Hematopoietic multipotent progenitor cell (in vitro differentiated cells): ENCODE results near the gene MBD6. TPM values are rescaled to one million over a fixed set of nuclear protein-coding genes. Genes with fewer than 3 reads are reported as not detected.
"Not testable (repeated sequence)": the region's sequence is repeated elsewhere in the genome, so short reads cannot be mapped to it uniquely, and the experiment has no call there.

ENCODE experiments used
- DNase-seq, 3 donors: peaks; one replicate each; pipeline ENCODE4 v3.0.0-alpha.2; 2011 to 2015; ENCODE audit warnings: low read depth in 2 of 3, low spot score in 2 of 3
- small RNA-seq: library from RNA; depleted of rRNA; stranded (forward); fragments of <200 nt; gene quantifications from one replicate; pipeline ENCODE3, GENCODE V24; 2012
- total RNA-seq: library from RNA; depleted of rRNA; stranded (reverse); fragments of >200 nt; gene quantifications from one replicate; pipeline ENCODE4 v1.2.3, GENCODE V29; 2012

Gene MBD6
- total RNA-seq, 1 donor, result 24.5 TPM

- not testable (repeated sequence) for DNase-seq
Observed at GRCh38 chr12:57570438-57570837, 47.8 kb downstream of the MBD6 start.

GRCh38 chr12:57571926-57572762 is 49.5 kb downstream of the MBD6 start:
- no peak for DNase-seq

GRCh38 chr12:57574795-57575194 is 52.2 kb downstream of the MBD6 start:
- DNase-seq, result no peak

GRCh38 chr12:57575771-57576612 is 53.4 kb downstream of the MBD6 start:
- no peak for DNase-seq

DNA sequence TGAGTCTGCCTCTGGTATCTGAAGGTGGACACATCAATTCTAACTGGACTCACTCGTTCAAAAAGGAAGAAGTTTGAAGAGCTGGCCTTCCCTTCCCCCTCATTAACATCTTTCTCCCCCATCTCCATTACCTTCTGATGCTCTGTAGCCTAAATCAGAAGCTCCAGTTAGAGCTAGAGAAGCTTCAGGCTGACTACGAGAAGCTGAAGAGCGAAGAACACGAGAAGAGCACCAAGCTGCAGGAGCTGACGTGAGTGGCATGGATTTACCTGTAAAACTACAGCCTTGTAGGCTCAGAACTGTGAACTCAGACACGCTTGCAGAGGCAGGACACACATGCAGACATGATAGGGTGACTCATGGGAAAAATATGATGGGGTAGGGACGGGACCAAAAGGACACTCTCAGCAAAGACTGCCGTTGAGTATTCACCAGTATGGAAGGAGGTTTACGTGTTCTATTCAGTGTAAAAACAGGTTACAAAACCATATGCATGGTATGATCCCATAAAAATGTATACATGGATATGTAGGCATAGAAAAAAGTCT is 54.1 kb downstream of the MBD6 start:
- DNase-seq, result no peak

GRCh38 chr12:57577981-57578758 is 55.5 kb downstream of the MBD6 start:
- no peak for DNase-seq

- no peak for DNase-seq
Observed at GRCh38 chr12:57579011-57579410, 56.4 kb downstream of the MBD6 start.

Small RNA genes within 50 kb of the gene (small RNA-seq; reads per million reads assigned to genes)
- not detected for gene MIR616

Other genes starting within 250 kb of the MBD6 start
- 35.8 TPM for gene R3HDM2, start 91.8 kb upstream of the MBD6 start, total RNA-seq
- gene INHBC, start 88.0 kb upstream of the MBD6 start, total RNA-seq, result 0.27 TPM
- not detected for gene INHBE, start 67.5 kb upstream of the MBD6 start, total RNA-seq
- 0.27 TPM for gene GLI1, start 63.0 kb upstream of the MBD6 start, total RNA-seq
- gene ARHGAP9, start 43.0 kb upstream of the MBD6 start, total RNA-seq, result 125 TPM
- gene MARS1, start 34.8 kb upstream of the MBD6 start, total RNA-seq, result 81.3 TPM
- 29.4 TPM for gene DDIT3, start 2.3 kb upstream of the MBD6 start, total RNA-seq
- gene DCTN2, start 24.4 kb downstream of the MBD6 start, total RNA-seq, result 117 TPM
- 1.3 TPM for gene KIF5A, start 27.2 kb downstream of the MBD6 start, total RNA-seq
- 10.0 TPM for gene PIP4K2C, start 68.4 kb downstream of the MBD6 start, total RNA-seq
- gene DTX3, start 82.0 kb downstream of the MBD6 start, total RNA-seq, result 32.9 TPM
- gene ARHGEF25, start 88.6 kb downstream of the MBD6 start, total RNA-seq, result 1.3 TPM
- gene B4GALNT1, start 110.4 kb downstream of the MBD6 start, total RNA-seq, result 0.81 TPM
- gene OS9, start 171.3 kb downstream of the MBD6 start, total RNA-seq, result 268 TPM
- gene AGAP2, start 215.9 kb downstream of the MBD6 start, total RNA-seq, result 82.9 TPM
- 41.7 TPM for gene TSPAN31, start 222.2 kb downstream of the MBD6 start, total RNA-seq
- gene CDK4, start 229.5 kb downstream of the MBD6 start, total RNA-seq, result 194 TPM
- gene MARCHF9, start 232.3 kb downstream of the MBD6 start, total RNA-seq, result 12.4 TPM
- gene CYP27B1, start 244.3 kb downstream of the MBD6 start, total RNA-seq, result 3.2 TPM
- 8.6 TPM for gene METTL1, start 249.3 kb downstream of the MBD6 start, total RNA-seq
- gene EEF1AKMT3, start 249.8 kb downstream of the MBD6 start, total RNA-seq, result 8.9 TPM